ENCODE results near the gene GASK1A.
"Not testable (repeated sequence)": the region's sequence is repeated elsewhere in the genome, so short reads cannot be mapped to it uniquely, and the experiment has no call there.

The GASK1A gene

GRCh38 chr3:43062040-43062563 is 83.0 kb downstream of the GASK1A start:
- no peak for DNase-seq (ENCODE audit: low read depth in 2 of 2)

- DNase-seq (ENCODE audit: low read depth in 2 of 2) = no peak
Observed at GRCh38 chr3:43062564-43063040, 83.5 kb downstream of the GASK1A start.

- no peak for DNase-seq (ENCODE audit: low read depth in 2 of 2)
Observed at GRCh38 chr3:43063114-43063513, 84.0 kb downstream of the GASK1A start.

- DNase-seq (ENCODE audit: low read depth in 2 of 2) = not testable (repeated sequence)
Observed at GRCh38 chr3:43070670-43071069, 91.6 kb downstream of the GASK1A start.

- DNase-seq (ENCODE audit: low read depth in 2 of 2) = no peak
Observed at GRCh38 chr3:43071313-43071893, 92.3 kb downstream of the GASK1A start.

- DNase-seq (ENCODE audit: low read depth in 2 of 2) = no peak
Observed at GRCh38 chr3:43072361-43072760, 93.2 kb downstream of the GASK1A start.

GRCh38 chr3:43073116-43073835 is 94.2 kb downstream of the GASK1A start:
- no peak for DNase-seq (ENCODE audit: low read depth in 2 of 2)

- no peak for DNase-seq (ENCODE audit: low read depth in 2 of 2)
Observed at GRCh38 chr3:43073836-43074220, 94.7 kb downstream of the GASK1A start.

GRCh38 chr3:43074482-43074881 is 95.4 kb downstream of the GASK1A start:
- no peak for DNase-seq (ENCODE audit: low read depth in 2 of 2)

- DNase-seq (ENCODE audit: low read depth in 2 of 2) = no peak
Observed at GRCh38 chr3:43074901-43075689, 96.0 kb downstream of the GASK1A start.

- DNase-seq (ENCODE audit: low read depth in 2 of 2) = no peak
Observed at GRCh38 chr3:43075904-43076661, 97.0 kb downstream of the GASK1A start.

GRCh38 chr3:43076857-43077256 is 97.7 kb downstream of the GASK1A start:
- DNase-seq (ENCODE audit: low read depth in 2 of 2) = no peak

- DNase-seq (ENCODE audit: low read depth in 2 of 2) = no peak
Observed at GRCh38 chr3:43077261-43077660, 98.2 kb downstream of the GASK1A start.

GRCh38 chr3:43077707-43078106 is 98.6 kb downstream of the GASK1A start:
- DNase-seq (ENCODE audit: low read depth in 2 of 2) = no peak

GRCh38 chr3:43079536-43080332 is 100.6 kb downstream of the GASK1A start:
- no peak for DNase-seq (ENCODE audit: low read depth in 2 of 2)

- no peak for DNase-seq (ENCODE audit: low read depth in 2 of 2)
Observed at GRCh38 chr3:43080726-43081568, 101.8 kb downstream of the GASK1A start.

- DNase-seq (ENCODE audit: low read depth in 2 of 2) = no peak
Observed at GRCh38 chr3:43081796-43082195, 102.7 kb downstream of the GASK1A start.

GRCh38 chr3:43082457-43082856 is 103.3 kb downstream of the GASK1A start:
- no peak for DNase-seq (ENCODE audit: low read depth in 2 of 2)

- DNase-seq (ENCODE audit: low read depth in 2 of 2) = no peak
Observed at GRCh38 chr3:43086460-43087165, 107.5 kb downstream of the GASK1A start.

Measured in stimulated activated CD4-positive, alpha-beta T cell treated with anti-CD3 and anti-CD28 coated beads, Interleukin-1b, Interleukin-23, amount 100 ng/mL, for 1 hour (primary cell).